Right ventricle myocardium superior (tissue), 1 donor: ENCODE data around the gene PREX1. TPM values are rescaled to one million over a fixed set of nuclear protein-coding genes. Genes with fewer than 3 reads are reported as not detected.
"Not testable (repeated sequence)": the region's sequence is repeated elsewhere in the genome, so short reads cannot be mapped to it uniquely, and the experiment has no call there.

Experiments used
- ATAC-seq: fragments of 200-7000 bp; cut with Tn5 transposase; one replicate; pipeline ENCODE4 v1.9.1; 2020; ENCODE audit warnings: mild to moderate bottlenecking; ENCODE audit not compliant: poor library complexity
- DNase-seq: peaks from one replicate; pipeline ENCODE4 v3.0.0-alpha.2; 2020
- intact Hi-C: fragments of 100-400 bp; cut with DNase I; formaldehyde crosslinking; loops from one replicate; pipeline ENCODE4 v1.11.2; 2022
- total RNA-seq: library from RNA; stranded (reverse); fragmentation: NEBNext Ultra II Directional; extraction: Animal tissue kit (Norgen Biotek cat#: 25700); gene quantifications from one replicate; pipeline ENCODE4 v1.2.1, GENCODE V29; 2021
- donor health status: DM: no; HTN: yes; CAD: no; lungs with severe emphysema.

The PREX1 gene
- total RNA-seq, 1 donor from 2014 or later, result 10.3 TPM

- intact Hi-C loops, result no loop called here
- ATAC-seq, result peak; percentile 39
Measured at GRCh38 chr20:48850257-48850976, 22.6 kb upstream of the PREX1 start.

GRCh38 chr20:48849779-48850178 lies 22.0 kb upstream of the PREX1 start:
- intact Hi-C loops, result no loop called here
- no peak for ATAC-seq
- DNase-seq, result no peak

More at GRCh38 chr20:48850257-48850976, 22.6 kb upstream of the PREX1 start:
- no peak for DNase-seq

- no peak for DNase-seq
- intact Hi-C loops, result no loop called here
- no peak for ATAC-seq
Measured at GRCh38 chr20:48849299-48849698, 21.5 kb upstream of the PREX1 start.

- no peak for ATAC-seq
- intact Hi-C loops, result no loop called here
- no peak for DNase-seq
Measured at GRCh38 chr20:48847498-48848205, 19.9 kb upstream of the PREX1 start.

- peak; percentile 15 for ATAC-seq
- DNase-seq, result no peak
- intact Hi-C loops, result no loop called here
Measured at GRCh38 chr20:48846516-48847492, 19.0 kb upstream of the PREX1 start.

- DNase-seq (no peak), ATAC-seq (no peak)
- intact Hi-C loops, result no loop called here
Measured at GRCh38 chr20:48845721-48846306, 18.0 kb upstream of the PREX1 start.

GRCh38 chr20:48844996-48845395 lies 17.2 kb upstream of the PREX1 start:
- ATAC-seq (no peak), DNase-seq (no peak)
- intact Hi-C loops, result no loop called here

GRCh38 chr20:48843896-48844295 lies 16.1 kb upstream of the PREX1 start:
- DNase-seq, ATAC-seq, intact Hi-C loops: not testable (repeated sequence)

GRCh38 chr20:48843057-48843806 lies 15.4 kb upstream of the PREX1 start:
- intact Hi-C loops, result no loop called here
- ATAC-seq (no peak), DNase-seq (no peak)

- DNase-seq (no peak), ATAC-seq (no peak)
- intact Hi-C loops, result no loop called here
Measured at GRCh38 chr20:48841875-48842529, 14.2 kb upstream of the PREX1 start.

GRCh38 chr20:48841196-48841874 lies 13.5 kb upstream of the PREX1 start:
- ATAC-seq, result no peak
- DNase-seq, result no peak
- intact Hi-C loops, result no loop called here

GRCh38 chr20:48839154-48839917 lies 11.5 kb upstream of the PREX1 start:
- intact Hi-C loops, result no loop called here
- DNase-seq, result no peak
- no peak for ATAC-seq

GRCh38 chr20:48837014-48837413 lies 9.2 kb upstream of the PREX1 start:
- intact Hi-C loops, result no loop called here
- ATAC-seq (no peak), DNase-seq (no peak)

- DNase-seq, result no peak
- intact Hi-C loops, result no loop called here
Measured at GRCh38 chr20:48835390-48835789, 7.6 kb upstream of the PREX1 start.

GRCh38 chr20:48834278-48834677 lies 6.5 kb upstream of the PREX1 start:
- intact Hi-C loops, result no loop called here
- ATAC-seq, result no peak
- DNase-seq, result no peak

More at GRCh38 chr20:48835390-48835789, 7.6 kb upstream of the PREX1 start:
- ATAC-seq, result no peak

GRCh38 chr20:48832405-48832730 lies 4.6 kb upstream of the PREX1 start:
- intact Hi-C loops, result no loop called here
- no peak for DNase-seq

More at GRCh38 chr20:48832405-48832730, 4.6 kb upstream of the PREX1 start:
- peak; percentile 30 for ATAC-seq
